Hematopoietic multipotent progenitor cell (in vitro differentiated cells): ENCODE data around the gene PRDM10. TPM values are rescaled to one million over a fixed set of nuclear protein-coding genes. Genes with fewer than 3 reads are reported as not detected.

Source experiments
- DNase-seq, 3 donors: peaks; one replicate each; pipeline ENCODE4 v3.0.0-alpha.2; 2011 to 2015; ENCODE audit warnings: low read depth in 2 of 3, low spot score in 2 of 3
- total RNA-seq: library from RNA; depleted of rRNA; stranded (reverse); fragments of >200 nt; gene quantifications from one replicate; pipeline ENCODE4 v1.2.3, GENCODE V29; 2012

PRDM10 gene
- total RNA-seq, 1 donor, result 11.0 TPM

GRCh38 chr11:129855086-129855485, 147.5 kb downstream of the PRDM10 start:
- DNase-seq, result no peak

GRCh38 chr11:129854232-129854805, 148.3 kb downstream of the PRDM10 start:
- no peak for DNase-seq

DNA sequence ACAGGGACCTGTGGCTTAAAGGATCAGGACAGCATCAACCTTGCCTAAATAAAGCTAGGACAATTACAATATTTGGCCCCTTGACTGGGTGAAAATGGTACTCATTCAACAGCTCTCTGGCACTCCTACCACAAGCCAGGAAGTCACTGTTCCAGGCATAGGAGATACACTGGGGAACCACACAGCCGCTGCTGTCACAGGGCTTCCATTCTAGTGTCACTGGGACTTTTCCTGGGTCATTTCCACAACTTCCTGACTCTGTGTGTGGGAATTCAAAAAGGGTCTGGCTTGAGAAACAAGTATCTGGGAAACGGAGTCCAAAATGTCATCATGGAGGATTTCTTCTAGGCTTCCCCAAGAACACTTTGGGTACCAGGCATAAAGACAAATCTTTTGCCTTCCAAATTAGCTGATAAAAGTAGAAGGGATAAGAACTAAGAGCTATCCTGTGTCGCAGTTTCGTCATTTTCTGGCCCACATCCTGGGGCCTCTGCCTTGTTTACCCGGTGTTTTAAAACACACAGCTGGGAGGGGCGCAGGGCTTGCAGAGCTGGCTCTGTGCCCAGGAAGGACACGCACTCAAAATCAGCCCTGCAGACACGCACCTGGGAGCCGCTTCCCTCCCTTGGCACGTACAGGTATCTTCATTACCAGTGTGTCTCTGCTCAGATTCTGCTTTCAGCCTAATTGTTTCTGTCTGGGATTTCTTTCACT, 149.0 kb downstream of the PRDM10 start:
- peak in 2 of 3 donors; percentile 4 to 66 for DNase-seq

- no peak for DNase-seq
Measured at GRCh38 chr11:129852125-129852740, 150.4 kb downstream of the PRDM10 start.

Other genes starting within 250 kb of the PRDM10 start
- 0.27 TPM for gene TMEM45B, start 187.0 kb downstream of the PRDM10 start, total RNA-seq
- 48.2 TPM for gene NFRKB, start 107.3 kb downstream of the PRDM10 start, total RNA-seq
- gene APLP2, start 67.1 kb upstream of the PRDM10 start, total RNA-seq, result 337 TPM
- 2.2 TPM for gene ST14, start 156.9 kb upstream of the PRDM10 start, total RNA-seq